WI38 (cell line): Measurements from ENCODE around the gene TTBK1.
A peak's percentile ranks its signal among the peaks of the same experiment; 100 is the strongest.

Source experiments
- H3K4me3 ChIP-seq: 2 replicates; pipeline ENCODE4 v1.5.1; 2011; ENCODE audit warnings: low read depth, mild to moderate bottlenecking, control low read depth, low read length
- TF ChIP-seq, protein P1 (sequence below): IDR thresholded peaks from 2 replicates; pipeline ENCODE4 v1.5.1; 2012; ENCODE audit warnings: low read depth, mild to moderate bottlenecking, control low read depth, low read length

The TTBK1 gene

DNA sequence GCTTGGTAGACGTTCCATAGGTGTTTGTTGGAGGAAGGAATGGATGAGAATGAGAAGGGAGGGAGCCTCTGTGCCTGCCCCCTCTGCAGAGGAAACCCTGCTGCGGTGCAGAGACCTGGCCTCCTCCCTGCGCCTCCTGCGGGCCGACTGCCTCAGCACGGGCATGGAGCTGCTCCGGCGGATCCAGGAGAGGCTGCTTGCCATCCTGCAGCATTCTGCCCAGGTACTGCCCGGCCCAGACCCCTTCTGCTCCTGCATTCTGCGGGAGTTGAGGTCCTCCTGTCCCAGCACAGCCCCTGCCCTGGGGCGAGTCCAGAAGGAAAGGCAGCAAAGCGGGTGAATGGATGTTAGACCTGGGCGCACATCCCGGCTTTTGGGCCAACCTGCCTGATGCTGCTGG, 20.1 kb upstream of the TTBK1 start:
- TF ChIP-seq, protein P1, sequence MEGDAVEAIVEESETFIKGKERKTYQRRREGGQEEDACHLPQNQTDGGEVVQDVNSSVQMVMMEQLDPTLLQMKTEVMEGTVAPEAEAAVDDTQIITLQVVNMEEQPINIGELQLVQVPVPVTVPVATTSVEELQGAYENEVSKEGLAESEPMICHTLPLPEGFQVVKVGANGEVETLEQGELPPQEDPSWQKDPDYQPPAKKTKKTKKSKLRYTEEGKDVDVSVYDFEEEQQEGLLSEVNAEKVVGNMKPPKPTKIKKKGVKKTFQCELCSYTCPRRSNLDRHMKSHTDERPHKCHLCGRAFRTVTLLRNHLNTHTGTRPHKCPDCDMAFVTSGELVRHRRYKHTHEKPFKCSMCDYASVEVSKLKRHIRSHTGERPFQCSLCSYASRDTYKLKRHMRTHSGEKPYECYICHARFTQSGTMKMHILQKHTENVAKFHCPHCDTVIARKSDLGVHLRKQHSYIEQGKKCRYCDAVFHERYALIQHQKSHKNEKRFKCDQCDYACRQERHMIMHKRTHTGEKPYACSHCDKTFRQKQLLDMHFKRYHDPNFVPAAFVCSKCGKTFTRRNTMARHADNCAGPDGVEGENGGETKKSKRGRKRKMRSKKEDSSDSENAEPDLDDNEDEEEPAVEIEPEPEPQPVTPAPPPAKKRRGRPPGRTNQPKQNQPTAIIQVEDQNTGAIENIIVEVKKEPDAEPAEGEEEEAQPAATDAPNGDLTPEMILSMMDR: no peak
- no peak overlapping the region for H3K4me3 ChIP-seq

DNA sequence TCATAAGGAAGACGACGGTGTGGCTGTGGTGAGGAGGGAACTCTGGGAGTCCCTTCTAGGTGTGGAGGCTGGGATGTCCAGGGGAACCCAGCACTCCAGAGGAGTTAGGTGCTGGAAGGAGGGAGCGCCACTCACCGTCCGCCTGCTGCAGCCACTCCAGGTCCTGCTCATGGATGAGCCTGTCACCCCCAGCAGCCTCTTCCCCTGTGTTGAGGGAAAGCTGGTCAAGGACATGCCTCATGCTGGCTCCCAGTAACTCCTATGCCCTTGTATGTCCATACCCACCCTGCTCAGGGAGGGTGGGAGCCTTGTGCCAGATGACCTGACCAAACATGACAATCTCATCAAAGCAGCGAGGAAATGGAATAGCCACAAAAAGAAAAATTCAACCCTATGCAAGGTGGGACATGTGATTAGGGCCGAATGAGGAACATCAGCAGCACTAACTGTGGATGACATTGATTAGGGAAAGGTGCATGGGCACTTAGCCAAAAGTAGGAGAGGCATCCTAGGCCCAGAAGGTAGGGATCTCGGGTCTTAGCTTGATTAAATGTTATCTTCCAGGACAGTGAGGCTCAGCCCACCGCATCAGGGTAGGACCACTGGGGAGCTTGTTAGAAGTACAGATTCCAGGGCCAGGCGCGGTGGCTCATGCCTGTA, 17.0 kb upstream of the TTBK1 start:
- H3K4me3 ChIP-seq: no peak overlapping the region

DNA sequence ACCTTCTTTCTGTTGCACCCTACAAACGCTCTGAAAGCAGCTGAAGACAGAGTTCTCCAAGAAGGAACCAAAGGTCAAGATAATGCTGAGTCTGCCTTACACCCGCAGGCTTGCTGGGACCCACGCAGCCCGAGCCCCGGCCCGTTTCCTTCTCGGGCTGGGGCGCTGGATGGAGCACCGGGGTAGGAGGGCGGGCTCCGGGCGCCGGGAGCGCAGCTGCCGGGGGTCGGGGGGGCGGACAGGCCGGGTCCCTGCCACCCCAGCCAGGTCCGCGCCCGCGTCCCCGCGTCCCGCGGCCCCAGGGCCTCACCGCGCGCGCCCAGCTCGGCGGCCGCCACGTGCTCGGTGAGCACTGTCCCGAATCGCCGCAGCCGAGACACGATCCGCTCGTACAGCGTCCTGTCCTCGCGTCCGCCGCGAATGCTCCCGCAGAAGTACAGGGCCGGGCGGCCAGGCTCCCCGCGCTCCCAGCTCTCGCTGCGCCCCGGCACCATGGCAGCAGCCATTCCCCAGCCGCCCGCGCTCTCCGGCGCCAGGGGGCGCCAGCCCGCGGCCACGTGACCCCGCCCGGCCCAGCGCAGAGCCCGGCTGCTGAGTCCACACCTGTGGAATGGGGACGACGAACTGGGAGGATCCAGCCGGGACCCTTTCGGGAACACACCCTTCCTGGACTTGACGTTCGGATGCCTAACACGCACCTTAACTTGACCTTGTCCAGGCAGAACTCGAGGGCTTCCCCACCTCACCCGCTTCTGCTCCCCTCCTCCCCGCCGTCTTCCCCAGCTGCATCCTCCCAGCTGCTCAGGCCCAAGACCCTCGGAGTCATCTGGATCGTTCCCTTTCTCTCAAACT, 14.1 kb upstream of the TTBK1 start, which contains the start of gene DNPH1:
DNPH1 (minus strand) TSS at position 531 of the 852 bp plus-strand sequence; CDS start at position 506, 25 bp downstream.
- TF ChIP-seq, protein P1: peak; percentile 70
- peak within 1 kb of the TSS; percentile 58 for H3K4me3 ChIP-seq

More for the DNA sequence above, 17.0 kb upstream of the TTBK1 start:
- TF ChIP-seq, protein P1: no peak

DNA sequence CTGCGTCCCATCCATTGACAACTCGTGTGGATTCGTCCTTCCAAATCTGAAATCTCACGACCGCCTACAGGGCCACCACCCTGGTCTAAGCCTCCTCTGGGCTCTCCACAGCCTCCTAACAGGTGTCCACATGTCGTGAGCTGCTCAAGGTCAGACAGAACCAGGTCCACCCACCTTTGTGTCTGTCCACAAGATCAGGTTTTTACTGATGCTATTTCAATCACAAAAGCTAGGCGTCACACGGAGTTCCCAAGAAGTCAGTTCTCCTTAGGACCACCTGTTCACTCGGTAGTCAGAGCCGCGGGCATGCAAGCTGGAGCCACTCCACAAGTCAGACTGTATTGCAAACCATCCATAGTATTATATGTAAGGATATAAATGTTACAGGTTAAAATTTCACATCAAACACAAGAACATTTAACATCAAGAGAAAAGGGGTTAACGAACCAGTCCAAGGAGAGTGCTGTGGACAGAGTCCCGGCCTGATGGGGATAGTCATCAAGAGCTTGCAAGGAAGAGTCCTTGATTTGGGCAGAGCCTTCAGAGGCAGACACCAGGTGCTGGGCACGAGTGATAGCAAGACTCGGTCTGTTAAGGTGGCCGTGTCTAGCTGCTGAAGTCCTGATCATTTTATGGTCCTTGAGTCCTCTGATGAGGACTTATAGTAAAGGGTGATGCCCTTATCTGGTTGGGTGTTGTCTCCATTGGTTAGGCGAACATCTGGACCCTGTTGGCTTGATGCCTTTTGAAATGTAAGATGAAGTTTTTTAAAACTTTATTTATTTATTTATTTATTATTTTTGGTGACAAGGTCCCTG, 13.3 kb upstream of the TTBK1 start:
- TF ChIP-seq, protein P1: no peak
- no peak overlapping the region for H3K4me3 ChIP-seq

DNA sequence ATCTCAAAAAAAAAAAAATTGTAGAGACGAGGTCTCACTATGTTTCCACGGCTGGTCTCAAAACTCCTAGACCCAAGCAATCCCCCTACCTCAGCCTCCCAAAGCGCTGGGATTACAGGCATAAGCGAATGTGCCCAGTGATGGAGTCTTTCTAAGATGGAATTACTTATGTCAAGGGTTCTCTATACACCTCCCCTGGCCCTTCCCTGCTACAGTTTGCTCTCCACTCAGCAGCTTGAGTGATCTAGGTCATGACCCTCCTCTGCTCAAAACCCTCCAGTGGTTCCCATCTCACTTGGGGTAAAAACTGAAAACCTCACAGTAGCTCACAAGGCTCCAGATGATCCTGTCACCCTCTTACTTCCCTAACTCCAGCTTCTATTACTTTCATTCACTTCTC, 12.2 kb upstream of the TTBK1 start:
- TF ChIP-seq, protein P1: no peak
- no peak overlapping the region for H3K4me3 ChIP-seq

DNA sequence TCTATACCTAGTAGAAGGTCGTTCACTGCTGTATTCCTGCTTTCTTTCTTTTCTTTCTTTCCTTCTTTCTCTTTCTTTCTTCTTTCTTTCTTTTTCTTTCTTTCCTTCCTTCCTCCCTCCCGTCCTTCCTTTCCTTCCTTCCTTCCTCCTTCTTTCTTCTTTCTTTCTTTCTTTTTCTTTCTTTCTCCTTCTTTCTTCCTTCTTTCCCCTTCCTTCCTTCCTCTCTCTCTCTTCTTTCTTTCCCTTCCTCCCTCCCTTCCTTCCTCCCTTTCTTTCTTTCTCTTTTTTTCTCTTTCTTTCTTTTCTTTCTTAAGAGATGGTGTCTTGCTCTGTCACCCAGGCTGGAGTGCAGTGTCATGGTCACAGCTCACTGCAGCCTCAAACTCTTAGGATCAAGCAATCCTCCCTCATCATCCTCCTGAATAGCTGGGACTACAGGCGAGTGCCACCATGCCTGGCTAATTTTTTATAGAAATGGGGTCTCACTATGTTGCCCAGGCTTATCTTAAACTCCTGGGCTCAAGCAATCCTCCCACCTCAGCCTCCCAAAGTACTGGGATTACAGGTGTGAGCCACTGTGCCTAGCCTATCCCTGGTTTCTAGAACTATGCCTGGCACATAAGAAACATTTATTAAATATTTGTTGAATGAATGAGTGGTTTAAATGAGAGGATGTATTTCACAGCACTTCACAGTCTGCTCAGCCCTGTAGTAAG, 11.4 kb upstream of the TTBK1 start:
- TF ChIP-seq, protein P1: no peak
- no peak overlapping the region for H3K4me3 ChIP-seq
